NB4 (cell line): ENCODE measurements around the gene SLFN12L.

Experiments
- CTCF ChIP-seq: IDR thresholded peaks from one replicate; pipeline ENCODE4 v1.5.1; 2012; ENCODE audit warnings: low read depth, low read length
- POLR2A ChIP-seq: IDR thresholded peaks from 2 replicates; pipeline ENCODE4 v1.6.1; 2011; ENCODE audit warnings: mild to moderate bottlenecking; ENCODE audit not compliant: insufficient read length; ENCODE audit errors: extremely low read depth

- no peak for TF ChIP-seq CTCF
- no peak for TF ChIP-seq POLR2A
Measured at GRCh38 chr17:35489944-35490343, 47.5 kb downstream of the SLFN12L start.
